GM19463 (cell line): ENCODE measurements around the gene NUP160.
A peak's percentile ranks its signal among the peaks of the same experiment; 100 is the strongest.
"Not testable (repeated sequence)": the region's sequence is repeated elsewhere in the genome, so short reads cannot be mapped to it uniquely, and the experiment has no call there.

Experiments used
- ATAC-seq: cut with Tn5 transposase; IDR thresholded peaks from one replicate; pipeline ENCODE4 v1.9.1; 2021; ENCODE audit warnings: mild to moderate bottlenecking, moderate library complexity; ENCODE audit not compliant: unreplicated experiment

The NUP160 gene

GRCh38 chr11:47791774-47792430, 56.2 kb downstream of the NUP160 start:
- no peak for ATAC-seq

GRCh38 chr11:47790017-47790416, 58.1 kb downstream of the NUP160 start:
- not testable (repeated sequence) for ATAC-seq

GRCh38 chr11:47788181-47788580, 60.0 kb downstream of the NUP160 start:
- ATAC-seq = no peak

- ATAC-seq = no peak
Observed at GRCh38 chr11:47786373-47786772, 61.8 kb downstream of the NUP160 start.

GRCh38 chr11:47784785-47785381, 63.3 kb downstream of the NUP160 start:
- ATAC-seq = no peak

GRCh38 chr11:47783087-47783610, 65.0 kb downstream of the NUP160 start:
- ATAC-seq = no peak

GRCh38 chr11:47778878-47779483, 69.2 kb downstream of the NUP160 start:
- no peak for ATAC-seq

GRCh38 chr11:47775240-47775869, 72.8 kb downstream of the NUP160 start:
- ATAC-seq = no peak

- no peak for ATAC-seq
Observed at GRCh38 chr11:47773882-47774281, 74.3 kb downstream of the NUP160 start.

GRCh38 chr11:47769556-47769955, 78.6 kb downstream of the NUP160 start:
- not testable (repeated sequence) for ATAC-seq

- ATAC-seq = no peak
Observed at GRCh38 chr11:47768101-47768612, 80.0 kb downstream of the NUP160 start.

- ATAC-seq = peak; percentile 27
Observed at GRCh38 chr11:47766509-47767227, 81.5 kb downstream of the NUP160 start.

- no peak for ATAC-seq
Observed at GRCh38 chr11:47765086-47765485, 83.1 kb downstream of the NUP160 start.

GRCh38 chr11:47759291-47759690, 88.9 kb downstream of the NUP160 start:
- ATAC-seq = not testable (repeated sequence)

GRCh38 chr11:47756208-47756607, 91.9 kb downstream of the NUP160 start:
- ATAC-seq = no peak

GRCh38 chr11:47750725-47751124, 97.4 kb downstream of the NUP160 start:
- ATAC-seq = no peak

GRCh38 chr11:47742494-47742893, 105.7 kb downstream of the NUP160 start:
- not testable (repeated sequence) for ATAC-seq

GRCh38 chr11:47737817-47738216, 110.3 kb downstream of the NUP160 start:
- ATAC-seq = not testable (repeated sequence)

- ATAC-seq = no peak
Observed at GRCh38 chr11:47732271-47732670, 115.9 kb downstream of the NUP160 start.

- no peak for ATAC-seq
Observed at GRCh38 chr11:47731475-47731874, 116.7 kb downstream of the NUP160 start.
